ENCODE data around the gene CREM.

Gene CREM

DNA sequence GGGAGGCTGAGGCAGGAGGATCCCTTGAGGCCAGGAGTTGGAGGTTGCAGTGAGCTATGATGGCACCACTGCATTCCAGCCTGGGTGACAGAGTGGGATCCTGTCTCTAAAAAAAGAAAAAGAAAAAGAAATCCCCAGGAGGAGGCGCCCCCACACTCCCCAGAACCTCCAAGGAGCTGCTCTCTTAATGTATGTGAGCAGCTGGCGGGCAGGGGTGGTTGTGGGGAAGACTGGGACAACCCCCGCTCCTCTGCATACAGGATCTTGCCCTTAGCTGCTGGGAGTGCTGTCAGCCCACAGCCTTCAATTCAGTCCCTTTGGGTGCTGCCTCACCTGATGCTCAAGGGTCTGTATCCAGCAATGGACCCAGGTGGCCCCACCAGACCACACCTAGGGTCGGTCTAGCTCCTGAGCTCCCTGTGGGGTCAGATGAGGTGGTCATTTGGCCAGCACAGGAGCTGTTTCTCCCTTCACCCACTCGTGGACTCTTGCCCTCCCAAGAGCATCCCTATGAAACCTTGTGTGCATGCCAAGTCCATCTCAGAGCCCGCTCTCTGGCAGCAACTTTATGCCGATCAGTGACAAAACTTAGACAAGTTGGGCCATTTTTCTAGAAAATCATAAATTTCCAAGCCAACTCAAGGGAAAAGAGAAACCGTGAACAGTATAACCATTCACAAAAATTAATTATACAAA, 97.5 kb downstream of the CREM start:
- no peak overlapping the region for H3K27ac Mint-ChIP-seq
- H3K4me3 Mint-ChIP-seq: no peak overlapping the region
- TF ChIP-seq CTCF (IDR thresholded peaks at IDR 0.05): no peak

DNA sequence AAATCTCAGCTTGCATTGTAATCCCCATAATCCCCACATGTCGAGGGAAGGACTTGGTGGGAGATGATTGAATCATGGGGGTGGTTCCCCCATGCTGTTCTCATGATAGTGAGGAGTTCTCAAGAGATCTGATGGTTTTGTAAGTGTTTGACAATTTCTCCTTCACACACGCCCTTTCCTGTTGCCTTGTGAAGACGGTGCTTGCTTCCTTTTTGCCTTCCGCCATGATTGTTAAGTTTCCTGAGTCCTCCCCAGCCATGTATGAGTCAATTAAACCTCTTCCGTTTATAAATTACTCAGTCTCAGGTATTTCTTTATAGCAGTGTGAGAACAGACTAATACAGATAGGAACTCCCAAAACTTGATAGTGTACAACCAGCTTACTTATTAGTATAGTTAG, 98.6 kb downstream of the CREM start:
- H3K4me3 Mint-ChIP-seq: no peak overlapping the region
- no peaks in the 10 kb centered on the region for H3K9me3 Mint-ChIP-seq
- H3K27me3 Mint-ChIP-seq (ENCODE audit: low read depth, poor library complexity): no peaks in the 10 kb centered on the region
- H3K27ac Mint-ChIP-seq: no peak overlapping the region
- H3K4me1 Mint-ChIP-seq: peaks cover 9% of the 10 kb centered on the region
- H3K36me3 Mint-ChIP-seq (ENCODE audit: low read depth): no peaks in the 10 kb centered on the region
- no peak for DNase-seq
- no peak for TF ChIP-seq CTCF (IDR thresholded peaks at IDR 0.05)

More for the DNA sequence above, 97.5 kb downstream of the CREM start:
- no peaks in the 10 kb centered on the region for H3K27me3 Mint-ChIP-seq (ENCODE audit: low read depth, poor library complexity)
- no peaks in the 10 kb centered on the region for H3K36me3 Mint-ChIP-seq (ENCODE audit: low read depth)
- H3K9me3 Mint-ChIP-seq: no peaks in the 10 kb centered on the region
- no peak for DNase-seq
- peaks cover 13% of the 10 kb centered on the region for H3K4me1 Mint-ChIP-seq

GRCh38 chr10:35226507-35226906, 99.9 kb downstream of the CREM start:
- Mint-ChIP-seq H3K36me3 (ENCODE audit: low read depth) (no peaks in the 10 kb centered on the region), H3K4me3 (no peak overlapping the region), H3K4me1 (no peaks in the 10 kb centered on the region), H3K27ac (no peak overlapping the region), H3K27me3 (ENCODE audit: low read depth, poor library complexity) (no peaks in the 10 kb centered on the region), H3K9me3 (no peaks in the 10 kb centered on the region)
- no peak for DNase-seq
- TF ChIP-seq CTCF (IDR thresholded peaks at IDR 0.05): no peak

DNA sequence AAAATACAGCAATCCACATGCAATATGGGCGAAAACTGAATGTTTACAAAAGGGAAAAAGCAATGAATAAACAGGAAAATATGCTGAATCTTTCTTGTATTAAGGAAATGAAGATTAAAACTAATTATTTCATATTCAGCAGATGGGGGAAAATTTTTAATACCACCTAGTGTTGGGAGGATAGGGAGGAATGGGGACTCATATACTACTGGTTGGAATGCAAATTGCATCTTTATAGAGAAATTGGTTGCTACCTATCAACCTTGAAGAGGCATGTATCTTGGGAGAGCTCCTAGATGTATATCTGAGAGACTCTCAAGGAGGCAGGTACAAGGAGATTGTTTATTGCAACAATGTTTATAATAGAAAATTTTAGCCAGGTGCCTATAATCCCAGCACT, 101.4 kb downstream of the CREM start:
- H3K36me3 Mint-ChIP-seq (ENCODE audit: low read depth): no peaks in the 10 kb centered on the region
- no peak overlapping the region for H3K27ac Mint-ChIP-seq
- DNase-seq: no peak
- H3K9me3 Mint-ChIP-seq: no peaks in the 10 kb centered on the region
- TF ChIP-seq CTCF (IDR thresholded peaks at IDR 0.05): no peak
- H3K27me3 Mint-ChIP-seq (ENCODE audit: low read depth, poor library complexity): no peaks in the 10 kb centered on the region
- no peak overlapping the region for H3K4me3 Mint-ChIP-seq
- H3K4me1 Mint-ChIP-seq: no peaks in the 10 kb centered on the region

DNA sequence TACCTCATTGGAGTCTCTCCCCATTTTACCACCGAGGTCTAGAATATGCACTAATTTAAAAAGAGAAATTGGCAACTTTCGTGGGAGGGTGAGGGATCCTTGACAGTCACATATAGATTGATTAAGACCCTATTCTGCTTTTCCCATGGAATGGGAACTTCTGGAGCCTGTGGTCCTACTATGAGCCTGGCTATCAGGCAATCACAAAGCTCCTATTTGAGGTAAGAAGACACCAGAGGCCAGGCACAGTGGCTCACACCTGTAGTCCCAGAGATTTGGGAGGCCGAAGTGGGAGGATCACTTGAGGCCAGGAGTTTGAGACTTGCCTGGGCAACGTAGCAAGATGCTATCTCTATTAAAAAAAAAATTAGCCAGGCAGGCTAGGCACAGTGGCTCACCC, 105.0 kb downstream of the CREM start:
- no peak for TF ChIP-seq CTCF (IDR thresholded peaks at IDR 0.05)
- H3K27ac Mint-ChIP-seq: no peak overlapping the region
- no peaks in the 10 kb centered on the region for H3K36me3 Mint-ChIP-seq (ENCODE audit: low read depth)
- no peaks in the 10 kb centered on the region for H3K9me3 Mint-ChIP-seq
- H3K4me1 Mint-ChIP-seq: no peaks in the 10 kb centered on the region
- H3K27me3 Mint-ChIP-seq (ENCODE audit: low read depth, poor library complexity): no peaks in the 10 kb centered on the region
- DNase-seq: no peak
- no peak overlapping the region for H3K4me3 Mint-ChIP-seq

DNA sequence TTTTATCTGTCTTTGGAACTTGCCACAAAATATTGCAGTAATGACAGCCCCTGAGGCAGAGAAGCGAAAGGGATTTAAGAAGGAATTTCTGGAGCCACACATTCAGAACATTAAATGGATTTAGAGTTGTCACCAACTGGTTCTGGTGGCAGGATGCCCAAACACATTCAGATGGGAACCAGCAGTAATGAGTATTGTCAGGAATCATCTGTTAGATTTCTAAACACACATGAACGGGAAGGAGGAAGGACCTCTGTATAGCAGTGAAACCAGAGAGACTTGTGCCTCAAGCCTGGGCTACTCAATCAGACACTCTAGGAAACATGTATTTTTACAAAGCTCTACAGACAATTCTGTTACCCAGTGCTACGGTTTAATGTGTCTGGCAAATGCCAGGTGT, 105.9 kb downstream of the CREM start:
- DNase-seq: no peak
- no peaks in the 10 kb centered on the region for H3K9me3 Mint-ChIP-seq
- no peak overlapping the region for H3K27ac Mint-ChIP-seq
- H3K4me1 Mint-ChIP-seq: peaks cover 2% of the 10 kb centered on the region
- no peaks in the 10 kb centered on the region for H3K27me3 Mint-ChIP-seq (ENCODE audit: low read depth, poor library complexity)
- no peak for TF ChIP-seq CTCF (IDR thresholded peaks at IDR 0.05)
- no peak overlapping the region for H3K4me3 Mint-ChIP-seq
- H3K36me3 Mint-ChIP-seq (ENCODE audit: low read depth): no peaks in the 10 kb centered on the region
